HG03045 (cell line): ENCODE data around the gene TGM1.
"Not testable (repeated sequence)": the region's sequence is repeated elsewhere in the genome, so short reads cannot be mapped to it uniquely, and the experiment has no call there.

Experiments
- ATAC-seq: cut with Tn5 transposase; IDR thresholded peaks from one replicate; pipeline ENCODE4 v1.9.1; 2021; ENCODE audit warnings: mild to moderate bottlenecking, moderate library complexity; ENCODE audit not compliant: unreplicated experiment

TGM1 gene

GRCh38 chr14:24234095-24235005 is 28.6 kb downstream of the TGM1 start:
- no peak for ATAC-seq

DNA sequence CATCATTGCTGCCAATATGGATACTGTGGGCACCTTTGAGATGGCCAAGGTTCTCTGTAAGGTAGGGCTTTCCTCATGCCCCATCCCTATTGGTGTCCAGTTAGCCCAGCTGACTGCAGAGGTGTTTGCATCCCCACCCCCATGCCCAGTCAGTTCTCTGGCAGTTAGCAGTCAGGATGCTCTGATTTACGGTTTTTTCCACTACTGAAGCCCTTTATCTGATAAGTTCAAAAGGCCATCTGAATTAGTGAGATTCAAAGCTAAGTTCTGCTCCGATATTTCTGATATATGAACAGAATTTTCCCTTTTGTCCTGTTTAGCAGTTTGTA is 29.5 kb downstream of the TGM1 start:
- ATAC-seq: no peak

DNA sequence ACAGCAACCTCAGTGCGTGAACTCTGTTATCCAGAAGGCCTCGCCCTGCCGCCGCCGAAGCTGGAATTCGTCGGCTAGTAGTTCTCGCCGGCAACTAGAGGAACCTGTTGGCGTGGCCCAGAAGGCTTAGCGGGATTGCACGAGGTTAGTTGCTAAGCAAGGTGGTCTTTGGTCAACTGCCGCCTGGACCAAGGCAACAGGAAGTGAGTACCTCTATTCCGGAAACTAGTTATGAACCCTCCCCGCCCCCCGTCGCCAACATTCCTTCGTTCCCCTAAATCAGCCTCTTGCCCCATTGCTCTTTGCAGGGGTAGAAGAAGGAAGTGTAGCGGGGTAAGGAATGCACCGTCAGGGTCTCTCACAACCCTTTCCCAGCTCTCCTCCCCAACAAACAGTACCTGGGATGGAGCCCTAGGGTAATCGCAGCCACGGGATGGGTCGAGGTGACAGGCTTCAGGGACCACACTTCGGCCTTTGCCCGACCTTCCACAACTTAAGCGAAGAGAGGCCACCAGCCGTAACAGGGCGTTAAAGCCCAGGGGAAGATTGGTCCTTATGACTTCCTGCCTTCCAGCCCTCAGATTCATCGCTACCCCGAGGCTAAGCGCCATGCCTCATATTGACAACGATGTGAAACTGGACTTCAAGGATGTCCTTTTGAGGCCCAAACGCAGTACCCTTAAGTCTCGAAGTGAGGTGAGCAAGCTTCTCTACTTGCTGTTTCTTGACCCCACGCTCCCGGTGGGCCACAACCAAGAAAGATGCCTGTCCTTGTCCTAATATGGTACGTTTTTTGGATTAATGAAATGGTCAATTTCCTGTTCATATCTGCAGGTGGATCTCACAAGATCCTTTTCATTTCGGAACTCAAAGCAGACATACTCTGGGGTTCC is 30.1 kb downstream of the TGM1 start, which contains the start of gene GMPR2:
TSS of gene GMPR2 (plus strand) at position 285 of the 893 bp plus-strand sequence. CDS start at position 610, 325 bp downstream.
- peak; percentile 48 for ATAC-seq

DNA sequence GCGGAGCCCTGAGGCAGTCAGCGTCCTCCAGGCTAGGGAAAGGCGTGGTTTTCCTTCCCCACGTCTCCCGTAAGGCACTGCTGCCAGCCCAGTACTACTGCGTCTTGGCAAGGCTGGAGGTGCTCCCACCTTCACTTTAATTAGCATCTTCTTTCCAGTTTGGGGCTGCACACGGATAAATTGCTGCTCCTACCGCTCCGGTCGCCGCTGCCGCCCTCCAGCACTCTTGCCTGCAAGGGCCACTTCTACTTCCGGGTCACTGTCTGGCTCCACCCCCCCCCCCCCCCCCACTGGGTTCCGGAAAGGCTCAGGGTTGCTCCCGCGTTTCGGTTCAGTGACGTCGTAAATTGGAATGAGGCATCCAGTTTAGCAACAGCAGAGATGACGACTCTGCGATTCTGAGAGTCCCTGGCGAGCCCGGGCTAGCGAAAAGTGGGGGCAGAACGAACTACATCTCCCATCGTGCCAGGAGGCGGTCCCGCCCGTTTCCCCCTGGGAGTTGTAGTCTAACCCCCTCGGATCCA is 30.8 kb downstream of the TGM1 start, which contains the start of gene NEDD8:
TSS of gene NEDD8 (minus strand) at position 247 of the 524 bp plus-strand sequence. CDS start at position 147, 100 bp downstream.
- ATAC-seq: peak; percentile 70

DNA sequence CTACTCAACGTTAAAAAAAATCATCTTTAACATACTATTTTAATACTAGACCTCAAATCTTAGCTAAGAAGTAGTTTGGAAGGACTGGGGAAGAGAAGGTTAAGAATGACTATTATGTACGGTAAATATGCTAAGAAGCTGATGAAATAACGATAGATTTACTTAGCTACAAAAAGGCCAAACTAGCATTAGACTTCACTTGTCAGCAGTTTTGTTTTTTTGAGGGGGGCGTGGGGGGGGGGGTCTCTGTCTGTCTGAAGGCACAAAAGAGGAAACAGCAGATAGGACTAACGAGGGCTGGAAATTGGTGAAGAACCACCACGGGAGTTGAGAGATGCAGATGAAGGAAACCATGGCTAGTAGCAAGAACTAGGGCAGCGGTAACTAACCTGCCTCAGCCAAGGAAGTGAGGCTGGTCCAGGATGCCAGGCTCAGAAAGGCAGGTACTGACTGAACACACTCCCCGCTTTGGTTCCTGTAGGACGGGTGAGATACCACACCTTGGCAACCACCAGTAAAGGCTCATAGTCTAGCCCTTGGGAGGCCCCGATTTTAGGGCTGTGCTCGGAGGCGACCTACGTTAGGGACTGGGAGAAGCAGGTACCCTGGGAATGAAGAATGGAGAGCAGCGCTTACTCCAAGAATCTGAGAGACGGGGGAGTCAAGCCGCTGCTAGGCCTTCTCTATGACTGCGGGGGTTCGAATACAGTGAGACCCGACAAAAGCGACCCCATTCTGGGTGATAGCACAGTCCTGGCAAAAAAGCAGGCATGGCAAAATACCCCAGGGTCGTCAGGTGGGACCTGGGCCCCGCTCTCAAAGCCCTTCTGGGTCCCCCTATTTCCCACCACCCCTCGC is 31.5 kb downstream of the TGM1 start:
- ATAC-seq: peak; percentile 4

GRCh38 chr14:24228902-24229301 is 34.1 kb downstream of the TGM1 start:
- no peak for ATAC-seq

- no peak for ATAC-seq
Observed at GRCh38 chr14:24226473-24226872, 36.5 kb downstream of the TGM1 start.

DNA sequence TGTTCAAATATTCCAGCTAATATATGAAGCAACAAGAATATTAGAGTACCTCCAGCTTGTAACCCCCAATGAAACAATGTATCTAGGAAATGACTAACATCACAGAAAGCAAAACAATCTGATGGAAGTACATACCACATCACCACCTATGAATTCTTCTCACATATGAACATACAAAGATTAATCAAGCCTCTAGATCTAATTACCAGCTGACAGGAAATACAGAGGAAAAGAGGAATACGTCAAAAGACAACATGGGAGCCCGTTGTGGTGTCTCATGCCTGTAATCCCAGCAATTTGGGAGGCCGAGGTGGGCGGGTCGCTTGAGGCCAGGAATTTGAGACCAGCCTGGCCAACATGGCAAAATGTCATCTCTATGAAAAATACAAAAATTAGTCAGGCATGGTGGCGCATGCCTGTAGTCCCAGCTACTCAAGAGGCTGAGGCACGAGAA is 38.3 kb downstream of the TGM1 start:
- ATAC-seq: no peak

DNA sequence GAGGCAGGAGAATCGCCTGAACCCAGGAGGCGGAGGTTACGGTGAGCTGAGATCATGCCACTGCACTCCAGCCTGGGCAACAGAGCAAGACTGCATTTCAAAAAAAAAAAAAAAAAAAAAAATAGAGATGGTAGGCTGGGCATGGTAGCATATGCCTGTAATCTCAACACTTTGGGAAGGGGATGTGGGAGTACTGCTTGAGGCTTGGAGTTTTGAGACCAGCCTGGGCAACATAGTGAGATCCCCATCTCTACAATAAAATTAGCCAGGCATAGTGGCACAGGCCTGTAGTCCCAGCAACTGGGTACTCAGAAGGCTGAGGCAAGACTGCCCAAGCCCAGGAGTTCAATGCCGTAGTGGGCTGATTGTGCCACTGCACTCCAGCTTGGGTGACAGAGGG is 40.0 kb downstream of the TGM1 start:
- not testable (repeated sequence) for ATAC-seq

- no peak for ATAC-seq
Observed at GRCh38 chr14:24219521-24219920, 43.5 kb downstream of the TGM1 start.

DNA sequence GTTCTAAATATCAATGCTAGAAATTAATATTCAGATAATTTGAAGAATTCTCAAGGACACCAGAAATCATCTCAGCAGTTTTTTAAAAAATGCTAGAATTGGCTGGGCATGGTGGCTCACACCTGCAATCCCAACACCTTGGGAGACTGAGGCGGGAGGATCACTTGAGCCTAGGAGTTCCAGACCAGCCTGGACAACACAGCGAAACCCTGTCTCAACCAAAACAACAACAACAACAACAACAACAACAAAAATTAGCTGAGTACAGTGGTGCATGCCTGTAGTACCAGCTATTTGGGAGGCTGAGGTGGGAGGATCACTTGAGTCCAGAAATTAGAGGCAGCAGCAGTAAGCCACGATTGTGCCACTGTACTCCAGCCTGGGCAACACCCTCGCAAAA is 43.9 kb downstream of the TGM1 start:
- no peak for ATAC-seq

DNA sequence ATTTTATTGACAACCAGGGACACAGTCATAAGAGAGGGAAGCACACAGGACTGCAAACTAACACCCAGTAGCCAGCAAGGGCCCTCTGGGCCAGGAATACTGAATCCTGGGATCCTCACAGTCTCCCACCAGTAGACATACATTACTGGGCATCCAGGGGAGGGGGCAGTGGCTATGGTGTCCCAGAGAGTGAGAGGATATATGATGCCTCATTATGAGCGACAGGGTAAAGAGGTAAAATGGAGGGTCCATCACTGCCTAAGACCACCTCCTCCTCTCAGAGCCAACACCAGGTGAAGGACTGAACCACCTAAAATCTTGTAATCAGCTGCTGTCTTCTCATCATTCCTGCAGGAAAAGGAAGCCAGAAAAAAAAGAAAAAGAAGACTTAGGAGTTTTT is 46.1 kb downstream of the TGM1 start:
- not testable (repeated sequence) for ATAC-seq

GRCh38 chr14:24216345-24216699 is 46.7 kb downstream of the TGM1 start:
- ATAC-seq: no peak

DNA sequence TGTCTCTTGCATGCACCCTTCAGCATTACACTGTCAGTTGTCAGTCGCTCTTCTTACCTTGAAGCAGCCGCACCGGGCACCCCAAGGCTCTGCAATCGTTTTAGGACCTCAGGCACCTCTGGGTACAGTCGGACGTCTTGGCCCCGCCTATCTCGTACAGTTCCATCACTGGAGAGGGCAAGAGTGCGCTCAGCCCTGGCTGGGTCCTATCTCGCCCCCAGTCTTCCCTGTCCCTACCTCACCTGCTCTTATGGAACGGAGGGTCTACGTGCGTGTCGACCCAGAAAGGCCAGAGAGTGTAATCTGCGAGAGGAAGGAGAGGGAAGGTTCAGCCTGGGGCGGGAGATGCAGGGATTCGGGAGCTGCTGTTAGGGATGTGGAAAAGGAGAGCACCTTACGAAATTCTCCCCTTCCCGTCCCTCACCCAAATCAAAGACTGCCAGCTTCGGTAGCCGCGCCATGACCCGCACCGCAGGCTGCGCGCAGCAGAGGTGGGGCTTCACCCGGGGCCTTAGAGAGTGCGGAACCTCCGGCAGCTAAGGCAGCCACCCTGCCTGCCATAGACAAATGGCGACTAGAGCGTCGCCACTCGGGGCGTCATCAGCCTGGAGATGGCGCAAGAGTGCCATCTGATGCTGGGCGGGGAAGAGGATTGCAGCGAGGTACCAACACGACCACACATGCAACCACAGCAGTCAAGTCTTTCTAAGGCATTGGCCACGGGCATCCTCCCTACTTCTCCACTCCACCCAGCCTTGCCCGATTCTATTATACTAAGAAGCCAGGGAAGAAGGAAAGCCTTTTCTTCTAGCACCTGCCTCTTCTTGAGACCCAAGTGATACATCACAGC is 47.3 kb downstream of the TGM1 start, which contains the start of gene MDP1:
TSS of gene MDP1 (minus strand) at position 572 of the 850 bp plus-strand sequence. CDS start at position 461, 111 bp downstream.
- peak; percentile 61 for ATAC-seq

DNA sequence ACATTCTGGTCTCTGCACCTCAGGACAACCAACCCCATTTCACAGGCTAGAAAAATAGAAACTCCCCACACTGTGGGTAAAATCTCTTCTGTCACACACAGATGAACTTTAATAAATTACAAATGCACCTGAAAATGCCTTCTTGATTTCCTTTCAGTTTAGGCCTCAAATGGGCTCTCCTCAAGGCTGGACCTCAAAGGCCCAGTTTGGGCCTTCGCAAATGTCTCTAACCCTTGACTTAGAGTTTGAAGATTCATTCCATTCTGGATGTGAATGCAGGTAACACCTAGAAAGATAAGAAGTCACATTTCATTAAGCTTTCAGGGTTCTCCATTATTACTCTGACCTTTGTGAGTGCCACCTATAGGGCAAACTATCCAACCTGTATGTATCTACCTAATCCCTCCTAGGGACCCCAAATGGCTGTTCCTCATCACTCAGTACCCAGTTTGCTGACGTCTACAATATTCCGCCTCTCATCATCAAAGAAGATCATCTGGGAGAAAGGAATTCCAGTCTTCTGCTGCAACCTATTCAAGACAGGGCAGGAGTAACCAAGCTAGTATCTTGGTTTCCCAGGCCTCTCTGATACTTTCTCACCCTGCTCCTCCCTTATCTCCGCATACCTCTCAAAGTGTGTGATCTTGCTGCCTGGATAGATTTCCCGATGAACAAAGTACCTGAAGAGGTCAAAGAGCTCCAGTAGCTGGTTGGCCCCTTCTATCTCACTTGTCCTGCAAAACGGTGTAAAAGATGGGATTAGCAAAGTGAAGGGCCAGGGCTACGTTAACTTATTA is 48.9 kb downstream of the TGM1 start:
- no peak for ATAC-seq

DNA sequence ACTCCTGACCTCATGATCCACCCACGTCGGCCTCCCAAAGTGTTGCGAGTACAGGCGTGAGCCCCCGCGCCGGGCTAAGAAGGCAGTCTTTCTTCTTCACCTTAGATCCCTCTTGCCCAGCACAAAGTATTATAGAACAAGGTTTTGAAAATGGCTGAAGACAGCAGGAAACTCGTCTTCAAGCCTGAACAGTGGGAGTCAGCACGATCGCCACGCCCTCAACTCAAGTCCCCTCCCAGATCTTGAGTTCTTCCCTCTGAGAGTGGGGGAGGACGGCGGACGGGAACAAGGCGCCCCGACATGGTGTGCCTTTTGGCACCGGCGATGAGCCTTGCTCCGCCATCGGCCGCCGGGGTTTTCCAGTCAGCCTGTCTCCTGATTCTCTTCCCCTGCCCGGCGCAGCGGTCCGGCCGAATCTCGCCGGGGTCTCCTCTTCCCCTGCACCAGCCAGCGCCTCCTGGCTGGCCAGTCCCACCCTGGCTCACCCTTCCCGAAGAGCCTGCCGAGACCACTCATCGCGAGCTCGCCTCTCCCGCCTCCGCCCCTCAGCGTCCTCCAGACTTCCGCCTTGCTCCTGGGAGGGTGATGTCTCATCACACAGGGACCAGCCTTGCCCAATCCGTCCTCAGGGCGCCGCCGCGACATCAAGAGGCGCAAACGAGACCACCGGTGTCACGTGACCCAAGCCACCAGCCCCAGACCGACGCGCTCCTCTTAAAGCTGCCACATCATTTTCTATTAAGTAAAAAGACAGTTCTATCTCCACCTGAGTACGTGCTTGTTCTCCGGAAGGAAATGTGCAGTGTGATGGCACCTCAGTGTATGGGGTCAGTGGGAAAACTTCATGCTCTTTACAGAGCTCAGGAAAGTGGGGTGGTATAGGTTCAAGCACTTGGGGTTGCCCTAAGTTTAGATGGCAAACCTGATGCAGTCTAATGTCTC is 49.8 kb downstream of the TGM1 start, which contains the start of gene CHMP4A:
TSS of gene CHMP4A (minus strand) at position 565 of the 942 bp plus-strand sequence. CDS start at position 516, 49 bp downstream.
- peak; percentile 80 for ATAC-seq

GRCh38 chr14:24211311-24211710 is 51.7 kb downstream of the TGM1 start:
- ATAC-seq: no peak
